Measurements from ENCODE around the gene HPCAL1. TPM values are rescaled to one million over a fixed set of nuclear protein-coding genes. Genes with fewer than 3 reads are reported as not detected.

Gene HPCAL1
- total and polyA plus RNA-seq, 10 of the 15 experiments (the other 5 are each of a cell fraction or from before 2014, with no cell fraction given) = 0.40 to 12.8 (median 7.9) TPM

- intact Hi-C loops (cut with micrococcal nuclease; ENCODE audit: unreplicated experiment) (no loop called here), in situ Hi-C loops (cut with MboI) (no loop called here)
- TF ChIP-seq PAX5 (IDR thresholded peaks at IDR 0.05; ENCODE audit: borderline replicate concordance, low read depth, low read length) (no peak), SMC3 (IDR thresholded peaks at IDR 0.05; ENCODE audit: borderline replicate concordance, low read length) (no peak), ZBTB33 (IDR thresholded peaks at IDR 0.05) (no peak), FOS (IDR thresholded peaks at IDR 0.05; ENCODE audit: borderline replicate concordance, extremely low read depth, insufficient read length) (no peak), JUNB (IDR thresholded peaks at IDR 0.05) (no peak), SREBF2 (IDR thresholded peaks at IDR 0.05; ENCODE audit: low read length) (no peak), CHD4 (IDR thresholded peaks at IDR 0.05) (no peak), POLR2AphosphoS5 (IDR thresholded peaks at IDR 0.05; ENCODE audit: low read length) (no peak), PML (IDR thresholded peaks at IDR 0.05; ENCODE audit: low read length) (no peak), TCF3 (IDR thresholded peaks at IDR 0.05; ENCODE audit: borderline replicate concordance, insufficient read depth, low read depth, low read length) (no peak), EP300 (IDR thresholded peaks at IDR 0.05; ENCODE audit: borderline replicate concordance in 1 of 2, control insufficient read depth in 1 of 2, low read depth in 2 of 2, low read length in 2 of 2) (no peak), MTA2 (IDR thresholded peaks at IDR 0.05; ENCODE audit: low read depth) (no peak), NR2C1 (IDR thresholded peaks at IDR 0.05) (no peak), MEF2A (IDR thresholded peaks at IDR 0.05; ENCODE audit: insufficient read depth, low read depth, low read length) (no peak), RAD51 (IDR thresholded peaks at IDR 0.05) (no peak)
- TF ChIP-seq, protein P1, sequence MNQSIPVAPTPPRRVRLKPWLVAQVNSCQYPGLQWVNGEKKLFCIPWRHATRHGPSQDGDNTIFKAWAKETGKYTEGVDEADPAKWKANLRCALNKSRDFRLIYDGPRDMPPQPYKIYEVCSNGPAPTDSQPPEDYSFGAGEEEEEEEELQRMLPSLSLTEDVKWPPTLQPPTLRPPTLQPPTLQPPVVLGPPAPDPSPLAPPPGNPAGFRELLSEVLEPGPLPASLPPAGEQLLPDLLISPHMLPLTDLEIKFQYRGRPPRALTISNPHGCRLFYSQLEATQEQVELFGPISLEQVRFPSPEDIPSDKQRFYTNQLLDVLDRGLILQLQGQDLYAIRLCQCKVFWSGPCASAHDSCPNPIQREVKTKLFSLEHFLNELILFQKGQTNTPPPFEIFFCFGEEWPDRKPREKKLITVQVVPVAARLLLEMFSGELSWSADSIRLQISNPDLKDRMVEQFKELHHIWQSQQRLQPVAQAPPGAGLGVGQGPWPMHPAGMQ (IDR thresholded peaks at IDR 0.05; ENCODE audit: borderline replicate concordance) = no peak
- TF ChIP-seq, protein P2, sequence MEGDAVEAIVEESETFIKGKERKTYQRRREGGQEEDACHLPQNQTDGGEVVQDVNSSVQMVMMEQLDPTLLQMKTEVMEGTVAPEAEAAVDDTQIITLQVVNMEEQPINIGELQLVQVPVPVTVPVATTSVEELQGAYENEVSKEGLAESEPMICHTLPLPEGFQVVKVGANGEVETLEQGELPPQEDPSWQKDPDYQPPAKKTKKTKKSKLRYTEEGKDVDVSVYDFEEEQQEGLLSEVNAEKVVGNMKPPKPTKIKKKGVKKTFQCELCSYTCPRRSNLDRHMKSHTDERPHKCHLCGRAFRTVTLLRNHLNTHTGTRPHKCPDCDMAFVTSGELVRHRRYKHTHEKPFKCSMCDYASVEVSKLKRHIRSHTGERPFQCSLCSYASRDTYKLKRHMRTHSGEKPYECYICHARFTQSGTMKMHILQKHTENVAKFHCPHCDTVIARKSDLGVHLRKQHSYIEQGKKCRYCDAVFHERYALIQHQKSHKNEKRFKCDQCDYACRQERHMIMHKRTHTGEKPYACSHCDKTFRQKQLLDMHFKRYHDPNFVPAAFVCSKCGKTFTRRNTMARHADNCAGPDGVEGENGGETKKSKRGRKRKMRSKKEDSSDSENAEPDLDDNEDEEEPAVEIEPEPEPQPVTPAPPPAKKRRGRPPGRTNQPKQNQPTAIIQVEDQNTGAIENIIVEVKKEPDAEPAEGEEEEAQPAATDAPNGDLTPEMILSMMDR (IDR thresholded peaks at IDR 0.05 in 2 of 3, conservative IDR thresholded peaks at IDR 0.05 in 1 of 3; ENCODE audit: control insufficient read depth in 2 of 3, extremely low read depth in 1 of 3, insufficient read depth in 1 of 3, low read depth in 3 of 3, low read length in 3 of 3) = no peak
- H3K4me1 ChIP-seq (ENCODE audit: control insufficient read depth, insufficient read depth, low read length) = peaks cover 17% of the 10 kb centered on the region
- H3K27ac ChIP-seq (ENCODE audit: control insufficient read depth, insufficient read depth) = no peak overlapping the region
- H3K36me3 ChIP-seq (ENCODE audit: control insufficient read depth in 2 of 2, insufficient read depth in 2 of 2, low read length in 1 of 2) = peaks cover 24 to 40% of the 10 kb centered on the region in 2 experiments
- ChIA-PET POLR2A (interaction anchor here (0.5 kb wide), 1 partner anchor 36 kb away, joined by 6 read pairs; no protein-coding TSS in a partner anchor), CTCF (interaction anchor here (0.6 to 2.6 kb wide), 6 partner anchors 31 to 370 kb away, joined by 3 to 15 read pairs (median 4); no protein-coding TSS in a partner anchor), SMC1A (ENCODE audit: uncharacterized antibody, unreplicated experiment) (interaction anchor here (0.8 to 2.7 kb wide), 3 partner anchors 31 to 316 kb away, joined by 3 to 11 read pairs (median 8); no protein-coding TSS in a partner anchor), RAD21 (ENCODE audit: unreplicated experiment) (interaction anchor here (0.7 to 0.9 kb wide), 2 partner anchors 31 to 358 kb away, joined by 3 read pairs; no protein-coding TSS in a partner anchor)
- no TSS peak for BruUV-seq (replicated peaks)
- no peak for ATAC-seq
- no peak overlapping the region for H3K9ac ChIP-seq (ENCODE audit: control insufficient read depth, insufficient read depth, low read length)
- H3K27me3 ChIP-seq (replicated peaks in 1 of 2; ENCODE audit: control insufficient read depth in 2 of 2, insufficient read depth in 2 of 2, low read length in 1 of 2) = no peaks in the 10 kb centered on the region
- no peak overlapping the region for H3K4me2 ChIP-seq (ENCODE audit: control insufficient read depth, insufficient read depth)
- H3K79me2 ChIP-seq (ENCODE audit: control insufficient read depth, insufficient read depth, low read length) = peaks cover 30% of the 10 kb centered on the region
- H2AFZ ChIP-seq (ENCODE audit: control insufficient read depth, low read depth, low read length) = no peak overlapping the region
- WGBS (ENCODE audit: insufficient coverage, insufficient replicate concordance, low lambda C conversion rate, missing lambda C conversion rate) = 97% methylated on average over 6 of the region's 6 CpGs
- DNase-seq (ENCODE audit: low read depth, low spot score) = no peak
- peaks cover 8% of the 10 kb centered on the region; the same call in 1 of the 2 replicates for H4K20me1 ChIP-seq (ENCODE audit: control insufficient read depth, insufficient read depth)
- FAIRE-seq = no peak
- no peaks in the 10 kb centered on the region for H3K9me3 ChIP-seq (replicated peaks; ENCODE audit: control insufficient read depth, insufficient read depth, low read length)
- H3K4me3 ChIP-seq = no peak overlapping the region
Measured at GRCh38 chr2:10440736-10441135, 138.0 kb downstream of the HPCAL1 start.
